Psoas muscle (tissue), 8 donors: ENCODE data around the gene FICD. TPM values are rescaled to one million over a fixed set of nuclear protein-coding genes. Genes with fewer than 3 reads are reported as not detected.

Experiments
- ATAC-seq, 4 donors: fragments of 200-7000 bp; cut with Tn5 transposase; one replicate each; pipeline ENCODE4 v1.9.1; 2020; ENCODE audit warnings: moderate library complexity in 3 of 4, mild to moderate bottlenecking in 2 of 4
- DNase-seq, 2 donors: peaks; one replicate each; pipeline ENCODE4 v3.0.0-alpha.2; 2020
- H3K27ac ChIP-seq: fragments of 200-600 bp; one replicate; pipeline ENCODE4 v1.8.0; 2022
- H3K27me3 ChIP-seq, 3 donors: fragments of 200-600 bp in 1 of 3; one replicate each; pipeline versions ENCODE4 v1.6.1 to v1.8.0; 2013 to 2022; ENCODE audit warnings: low read length in 2 of 3, mild to moderate bottlenecking in 2 of 3, moderate library complexity in 1 of 3; ENCODE audit not compliant: insufficient read depth in 3 of 3
- H3K36me3 ChIP-seq, 2 donors: fragments of 200-600 bp in 1 of 2; one replicate each; pipeline versions ENCODE4 v1.6.1 to v1.8.0; 2013 to 2022; ENCODE audit warnings: low read depth in 1 of 2, mild to moderate bottlenecking in 1 of 2, moderate library complexity in 1 of 2; ENCODE audit not compliant: insufficient read depth in 1 of 2
- H3K4me1 ChIP-seq: fragments of 200-600 bp; one replicate; pipeline ENCODE4 v1.8.0; 2022
- H3K4me3 ChIP-seq: fragments of 200-600 bp; one replicate; pipeline ENCODE4 v1.8.0; 2022; ENCODE audit warnings: mild to moderate bottlenecking
- H3K9me3 ChIP-seq: fragments of 200-600 bp; one replicate; pipeline ENCODE4 v1.8.0; 2022
- WGBS, 3 donors: extraction: QIAGEN DNeasy Blood & Tissue Kit; methylation state at CpG; one replicate each; pipeline versions ENCODE4 v1.1.6 to v1.1.7; 2013; 5-methylcytosine and 5-hydroxymethylcytosine counted together
- intact Hi-C, 2 donors: fragments of 100-400 bp; cut with DNase I; formaldehyde crosslinking; loops; one replicate each; pipeline versions ENCODE4 v1.11.0 to v1.14.2; 2022
- polyA plus RNA-seq, 3 donors: library from polyadenylated mRNA; stranded (reverse); fragments of 200-250 nt; gene quantifications; one replicate each; pipeline ENCODE4 v1.2.3, GENCODE V29; 2013
- total RNA-seq, 4 donors: library from RNA; stranded (reverse); fragmentation: NEBNext Ultra II Directional in 2 of 4; extraction: Animal tissue kit (Norgen Biotek cat#: 25700) in 2 of 4; gene quantifications; one replicate each; pipeline versions ENCODE4 v1.2.1 to v1.2.4, GENCODE V29; 2021 to 2023
- TF ChIP-seq, protein P1 (sequence below): fragments of 200-600 bp; IDR thresholded peaks from one replicate; pipeline ENCODE4 v1.8.0; 2022; ENCODE audit warnings: antibody characterized with exemption
- donor health status: healthy with polysubstance abuse.
- donor health status: DM: no; HTN: no; CAD: no; lungs with moderate emphysema.
- donor health status: Bipolar disorder and iron deficiency.
- donor health status: healthy.
- donor health status: DM: yes; HTN: yes; CAD: no.
- donor health status: DM: no; HTN: no; CAD: no.
- donor health status: DM: no; HTN: no; CAD: no.
- donor health status: DM: yes; HTN: yes; CAD: no.

The FICD gene
- total and polyA plus RNA-seq, 7 donors = 1.6 to 5.5 (median 4.2) TPM

DNA sequence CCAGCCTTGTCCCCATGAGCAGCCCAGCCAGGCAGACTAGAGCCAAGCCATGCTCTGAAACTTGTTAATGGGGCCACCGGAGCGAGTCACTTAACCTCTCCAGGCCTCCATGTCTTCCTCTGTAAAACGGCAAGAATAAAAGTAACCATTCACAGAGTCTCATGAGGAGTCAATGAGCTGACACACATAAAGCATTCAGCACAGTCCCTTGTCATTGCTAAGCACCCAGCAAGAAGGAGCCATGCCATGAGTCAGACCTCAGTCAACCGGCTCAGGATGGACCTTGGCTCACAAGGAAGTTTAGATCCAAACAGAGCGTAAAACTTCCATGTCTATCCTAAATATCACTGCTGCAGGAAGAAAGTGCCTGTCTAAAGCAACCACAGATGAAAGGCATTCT, 10.6 kb downstream of the FICD start:
- WGBS, 3 donors = 88 to 89% (median 89%) methylated on average over 5 of the region's 5 CpGs

DNA sequence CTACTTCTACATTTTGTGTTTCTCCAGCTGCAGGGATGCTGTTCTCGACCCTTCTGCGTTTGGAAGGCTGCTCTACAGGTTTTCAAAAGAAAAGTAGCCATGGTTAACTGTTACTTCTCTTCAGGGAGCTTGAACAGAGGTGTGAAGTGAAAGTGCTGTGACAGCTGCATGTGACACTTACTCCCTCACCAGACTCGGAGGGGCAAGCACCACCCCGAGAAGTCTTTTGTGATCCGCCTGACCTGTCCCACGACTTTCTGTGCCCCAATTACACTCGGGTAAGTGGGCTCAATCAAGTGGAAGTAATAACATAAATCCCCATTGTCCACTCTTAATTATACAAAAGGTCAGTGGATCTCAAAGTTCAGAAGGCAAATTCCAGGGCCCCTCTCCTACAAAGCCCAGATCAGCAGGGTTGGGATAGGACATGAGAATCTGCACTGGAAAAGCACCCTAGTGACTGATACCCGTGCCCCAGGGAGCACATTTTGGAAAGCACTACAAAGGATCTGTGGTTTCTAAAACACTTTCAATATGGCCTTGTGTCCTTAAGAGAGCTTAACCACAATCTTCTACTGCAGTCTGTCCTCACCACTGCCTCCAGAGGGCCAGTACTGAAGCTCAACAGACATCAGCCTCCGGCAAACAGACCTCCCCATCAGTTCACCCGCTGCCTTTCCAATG, 11.5 kb downstream of the FICD start:
- Histone ChIP-seq H3K36me3 (peaks cover 14 to 100% of the 10 kb centered on the region in 2 donors), H3K9me3 (no peaks in the 10 kb centered on the region), H3K27ac (no peak overlapping the region), H3K27me3 (no peaks in the 10 kb centered on the region), H3K4me1 (peaks cover under 1% of the 10 kb centered on the region), H3K4me3 (no peak overlapping the region)
- ATAC-seq = no peak
- 82 to 87% (median 84%) methylated on average over 10 of the region's 10 CpGs for WGBS, 3 donors
- TF ChIP-seq, protein P1, sequence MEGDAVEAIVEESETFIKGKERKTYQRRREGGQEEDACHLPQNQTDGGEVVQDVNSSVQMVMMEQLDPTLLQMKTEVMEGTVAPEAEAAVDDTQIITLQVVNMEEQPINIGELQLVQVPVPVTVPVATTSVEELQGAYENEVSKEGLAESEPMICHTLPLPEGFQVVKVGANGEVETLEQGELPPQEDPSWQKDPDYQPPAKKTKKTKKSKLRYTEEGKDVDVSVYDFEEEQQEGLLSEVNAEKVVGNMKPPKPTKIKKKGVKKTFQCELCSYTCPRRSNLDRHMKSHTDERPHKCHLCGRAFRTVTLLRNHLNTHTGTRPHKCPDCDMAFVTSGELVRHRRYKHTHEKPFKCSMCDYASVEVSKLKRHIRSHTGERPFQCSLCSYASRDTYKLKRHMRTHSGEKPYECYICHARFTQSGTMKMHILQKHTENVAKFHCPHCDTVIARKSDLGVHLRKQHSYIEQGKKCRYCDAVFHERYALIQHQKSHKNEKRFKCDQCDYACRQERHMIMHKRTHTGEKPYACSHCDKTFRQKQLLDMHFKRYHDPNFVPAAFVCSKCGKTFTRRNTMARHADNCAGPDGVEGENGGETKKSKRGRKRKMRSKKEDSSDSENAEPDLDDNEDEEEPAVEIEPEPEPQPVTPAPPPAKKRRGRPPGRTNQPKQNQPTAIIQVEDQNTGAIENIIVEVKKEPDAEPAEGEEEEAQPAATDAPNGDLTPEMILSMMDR = no peak
- DNase-seq = no peak
- intact Hi-C loops = no loop called here

More for the DNA sequence above, 10.6 kb downstream of the FICD start:
- Histone ChIP-seq H3K27ac (no peak overlapping the region), H3K36me3 (peaks cover 17 to 100% of the 10 kb centered on the region in 2 donors), H3K27me3 (no peaks in the 10 kb centered on the region), H3K4me3 (no peak overlapping the region), H3K9me3 (no peaks in the 10 kb centered on the region), H3K4me1 (no peaks in the 10 kb centered on the region)
- no peak for DNase-seq
- TF ChIP-seq, protein P1 = no peak
- peak in 1 of 4 donors; percentile 32 for ATAC-seq
- intact Hi-C loops = no loop called here

DNA sequence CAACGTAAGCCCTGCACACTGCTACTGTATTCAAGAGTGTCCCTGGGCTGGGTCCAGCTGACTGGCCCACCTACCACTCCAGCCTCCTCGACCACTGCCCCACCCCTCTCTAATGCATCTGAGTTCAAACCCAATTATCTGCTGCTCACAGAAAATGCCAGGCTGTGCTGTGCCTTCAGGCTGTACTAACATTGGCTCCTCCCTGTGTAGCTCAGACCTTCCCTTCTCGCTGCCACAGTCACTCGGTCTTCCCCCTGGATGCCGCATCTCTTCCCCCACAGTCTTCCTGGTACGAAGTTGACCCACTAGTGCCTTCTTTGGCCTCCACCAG, 12.1 kb downstream of the FICD start:
- Histone ChIP-seq H3K9me3 (no peaks in the 10 kb centered on the region), H3K27me3 (no peaks in the 10 kb centered on the region), H3K27ac (no peak overlapping the region), H3K36me3 (peaks cover 13 to 100% of the 10 kb centered on the region in 2 donors), H3K4me1 (peaks cover 5% of the 10 kb centered on the region), H3K4me3 (no peak overlapping the region)
- DNase-seq = no peak
- no peak for ATAC-seq
- TF ChIP-seq, protein P1 = no peak
- WGBS, 3 donors = 84 to 89% (median 89%) methylated on average over 6 of the region's 6 CpGs
- intact Hi-C loops = no loop called here

DNA sequence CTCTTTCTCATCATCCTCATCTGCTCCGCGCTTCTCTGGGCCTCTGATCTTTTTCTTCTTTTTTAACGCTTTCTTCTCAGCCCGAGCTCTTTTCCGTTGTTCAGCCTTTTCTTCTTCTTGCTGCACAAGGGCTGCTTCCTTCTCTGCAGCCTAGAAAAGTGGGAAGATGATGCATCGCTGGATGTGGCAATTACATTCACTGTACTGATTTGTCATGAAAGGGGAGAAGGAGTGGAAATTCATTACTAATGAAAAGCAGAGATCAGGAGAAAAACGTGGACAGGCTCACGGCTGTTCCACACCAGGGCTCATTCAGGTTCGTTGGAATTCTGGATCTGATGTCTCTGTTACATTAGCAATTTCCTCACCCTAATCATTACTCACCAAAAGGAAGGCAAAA, 15.1 kb downstream of the FICD start:
- no peak overlapping the region for H3K4me3 ChIP-seq
- TF ChIP-seq, protein P1 = no peak
- H3K27ac ChIP-seq = no peak overlapping the region
- H3K9me3 ChIP-seq = no peaks in the 10 kb centered on the region
- H3K36me3 ChIP-seq = peaks cover 10 to 97% of the 10 kb centered on the region in 2 donors
- H3K4me1 ChIP-seq = peaks cover 13% of the 10 kb centered on the region
- H3K27me3 ChIP-seq = no peaks in the 10 kb centered on the region
- no peak for DNase-seq
- ATAC-seq = no peak
- 89 to 94% (median 93%) methylated on average over 9 of the region's 9 CpGs for WGBS, 3 donors
- intact Hi-C loops = no loop called here
